ENCODE data around the gene ASIC1. TPM values are rescaled to one million over a fixed set of nuclear protein-coding genes. Genes with fewer than 3 reads are reported as not detected.

ASIC1 gene
- total and polyA plus RNA-seq, 2 of the 4 experiments (the other 2 are of a cell fraction): 1.6 to 9.9 TPM

DNA sequence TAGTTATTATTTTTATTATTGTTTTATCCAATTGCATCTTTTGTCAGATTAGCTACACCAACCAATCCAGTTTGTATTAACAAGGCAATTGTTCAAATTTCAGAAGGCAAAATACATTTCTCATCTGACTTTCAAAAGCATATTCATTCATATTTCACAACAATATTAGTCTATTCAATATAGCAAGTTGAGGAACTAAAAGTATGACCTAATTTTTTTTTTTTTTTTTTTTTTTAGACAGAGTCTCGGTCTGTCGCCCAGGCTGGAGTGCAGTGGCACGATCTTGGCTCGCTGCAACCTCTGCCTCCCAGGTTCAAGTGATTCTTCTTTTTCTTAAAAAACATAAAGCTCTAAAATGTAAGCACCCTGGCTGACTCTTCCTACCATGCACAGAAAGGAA is 71.9 kb downstream of the ASIC1 start:
- Histone ChIP-seq H2AK5ac (ENCODE audit: low read depth, low read length) (no peak overlapping the region), H2AK9ac (replicated peaks; ENCODE audit: low read depth, low read length, poor library complexity) (no peak overlapping the region), H3K9me1 (ENCODE audit: insufficient read depth, low read length) (no peaks in the 10 kb centered on the region), H3K4me2 (ENCODE audit: low read depth, low read length) (no peak overlapping the region), H4K20me1 (ENCODE audit: insufficient read depth, low read length) (peaks cover 5% of the 10 kb centered on the region; the same call in 1 of the 2 replicates), H3K27ac (ENCODE audit: insufficient read depth, low read length) (no peak overlapping the region), H3K27me3 (ENCODE audit: control insufficient read depth, insufficient read depth, low read length) (no peaks in the 10 kb centered on the region), H3K4ac (ENCODE audit: low read depth, low read length) (no peak overlapping the region), H4K8ac (ENCODE audit: low read depth in 2 of 2, low read length in 2 of 2) (no peak overlapping the region), H2AFZ (replicated peaks; ENCODE audit: low read length, poor library complexity) (no peak overlapping the region), H3K79me1 (ENCODE audit: low read depth in 1 of 2, low read length in 2 of 2) (peaks cover 11 to 47% of the 10 kb centered on the region in 2 experiments), H3K9me3 (ENCODE audit: control insufficient read depth, insufficient read depth, low read length) (no peaks in the 10 kb centered on the region), H3K4me3 (ENCODE audit: insufficient read depth, low read depth, low read length) (no peak overlapping the region), H2BK20ac (ENCODE audit: low read depth, low read length) (no peak overlapping the region), H3K14ac (replicated peaks; ENCODE audit: low read depth, low read length) (no peak overlapping the region), H3K36me3 (ENCODE audit: control insufficient read depth, insufficient read depth, low read length) (peaks cover 38% of the 10 kb centered on the region), H3K4me1 (ENCODE audit: control insufficient read depth, insufficient read depth, low read length) (peaks cover 2% of the 10 kb centered on the region; the same call in 1 of the 2 replicates), H3K18ac (ENCODE audit: low read depth, low read length) (no peak overlapping the region), H4K91ac (ENCODE audit: insufficient read depth, low read depth, low read length) (no peak overlapping the region), H2BK15ac (ENCODE audit: low read depth, low read length) (no peak overlapping the region), H3K23ac (ENCODE audit: low read depth, low read length) (no peak overlapping the region), H4K5ac (ENCODE audit: low read depth, low read length) (no peak overlapping the region), H3K9ac (ENCODE audit: low read depth, low read length) (no peak overlapping the region), H2BK5ac (ENCODE audit: low read depth, low read length, poor library complexity, severe bottlenecking) (no peak overlapping the region), H2BK120ac (ENCODE audit: low read depth, low read length) (no peak overlapping the region), H3K56ac (ENCODE audit: extremely low read depth, insufficient read depth, low read length) (no peak overlapping the region)
- POLR2A ChIA-PET (ENCODE audit: unreplicated experiment): no interaction called here
- no TSS peak for BruUV-seq (replicated peaks)
- no peak for TF ChIP-seq SMC3 (IDR thresholded peaks at IDR 0.05; ENCODE audit: low read depth, low read length)
- TF ChIP-seq POLR2A (IDR thresholded peaks at IDR 0.05; ENCODE audit: low read depth, low read length): no peak
- TF ChIP-seq RFX5 (IDR thresholded peaks at IDR 0.05; ENCODE audit: low read depth, low read length): no peak
- TF ChIP-seq, protein P1, sequence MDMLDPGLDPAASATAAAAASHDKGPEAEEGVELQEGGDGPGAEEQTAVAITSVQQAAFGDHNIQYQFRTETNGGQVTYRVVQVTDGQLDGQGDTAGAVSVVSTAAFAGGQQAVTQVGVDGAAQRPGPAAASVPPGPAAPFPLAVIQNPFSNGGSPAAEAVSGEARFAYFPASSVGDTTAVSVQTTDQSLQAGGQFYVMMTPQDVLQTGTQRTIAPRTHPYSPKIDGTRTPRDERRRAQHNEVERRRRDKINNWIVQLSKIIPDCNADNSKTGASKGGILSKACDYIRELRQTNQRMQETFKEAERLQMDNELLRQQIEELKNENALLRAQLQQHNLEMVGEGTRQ (IDR thresholded peaks at IDR 0.05; ENCODE audit: low read depth, low read length): no peak
- TF ChIP-seq MAZ (IDR thresholded peaks at IDR 0.05; ENCODE audit: borderline replicate concordance, low read depth, low read length): no peak
- no peak for TF ChIP-seq RAD21 (IDR thresholded peaks at IDR 0.05; ENCODE audit: low read length)
- no peak for TF ChIP-seq MAFK (IDR thresholded peaks at IDR 0.05; ENCODE audit: low read depth, low read length)
- no peak for TF ChIP-seq CEBPB (IDR thresholded peaks at IDR 0.05; ENCODE audit: low read depth, low read length)
- TF ChIP-seq, protein P2, sequence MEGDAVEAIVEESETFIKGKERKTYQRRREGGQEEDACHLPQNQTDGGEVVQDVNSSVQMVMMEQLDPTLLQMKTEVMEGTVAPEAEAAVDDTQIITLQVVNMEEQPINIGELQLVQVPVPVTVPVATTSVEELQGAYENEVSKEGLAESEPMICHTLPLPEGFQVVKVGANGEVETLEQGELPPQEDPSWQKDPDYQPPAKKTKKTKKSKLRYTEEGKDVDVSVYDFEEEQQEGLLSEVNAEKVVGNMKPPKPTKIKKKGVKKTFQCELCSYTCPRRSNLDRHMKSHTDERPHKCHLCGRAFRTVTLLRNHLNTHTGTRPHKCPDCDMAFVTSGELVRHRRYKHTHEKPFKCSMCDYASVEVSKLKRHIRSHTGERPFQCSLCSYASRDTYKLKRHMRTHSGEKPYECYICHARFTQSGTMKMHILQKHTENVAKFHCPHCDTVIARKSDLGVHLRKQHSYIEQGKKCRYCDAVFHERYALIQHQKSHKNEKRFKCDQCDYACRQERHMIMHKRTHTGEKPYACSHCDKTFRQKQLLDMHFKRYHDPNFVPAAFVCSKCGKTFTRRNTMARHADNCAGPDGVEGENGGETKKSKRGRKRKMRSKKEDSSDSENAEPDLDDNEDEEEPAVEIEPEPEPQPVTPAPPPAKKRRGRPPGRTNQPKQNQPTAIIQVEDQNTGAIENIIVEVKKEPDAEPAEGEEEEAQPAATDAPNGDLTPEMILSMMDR (conservative IDR thresholded peaks at IDR 0.05; ENCODE audit: low read depth, low read length): no peak
- TF ChIP-seq FOS (IDR thresholded peaks at IDR 0.05; ENCODE audit: low read depth, low read length): no peak
- no peak for TF ChIP-seq RCOR1 (IDR thresholded peaks at IDR 0.05; ENCODE audit: insufficient replicate concordance, low read length)
- TF ChIP-seq NFE2L2 (IDR thresholded peaks at IDR 0.05; ENCODE audit: low read depth, low read length): no peak
- TF ChIP-seq, protein P3, sequence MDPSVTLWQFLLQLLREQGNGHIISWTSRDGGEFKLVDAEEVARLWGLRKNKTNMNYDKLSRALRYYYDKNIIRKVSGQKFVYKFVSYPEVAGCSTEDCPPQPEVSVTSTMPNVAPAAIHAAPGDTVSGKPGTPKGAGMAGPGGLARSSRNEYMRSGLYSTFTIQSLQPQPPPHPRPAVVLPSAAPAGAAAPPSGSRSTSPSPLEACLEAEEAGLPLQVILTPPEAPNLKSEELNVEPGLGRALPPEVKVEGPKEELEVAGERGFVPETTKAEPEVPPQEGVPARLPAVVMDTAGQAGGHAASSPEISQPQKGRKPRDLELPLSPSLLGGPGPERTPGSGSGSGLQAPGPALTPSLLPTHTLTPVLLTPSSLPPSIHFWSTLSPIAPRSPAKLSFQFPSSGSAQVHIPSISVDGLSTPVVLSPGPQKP (IDR thresholded peaks at IDR 0.05; ENCODE audit: borderline replicate concordance, low read depth, low read length): no peak
- no peak for TF ChIP-seq MXI1 (IDR thresholded peaks at IDR 0.05; ENCODE audit: borderline replicate concordance, low read depth, low read length)
- TF ChIP-seq CHD1 (IDR thresholded peaks at IDR 0.05; ENCODE audit: low read depth, low read length): no peak
- TF ChIP-seq BHLHE40 (IDR thresholded peaks at IDR 0.05; ENCODE audit: low read depth, low read length): no peak
- dilution Hi-C loops (cut with HindIII; ENCODE audit: low sequenced_read_pairs, unreplicated experiment): no loop called here
- intact Hi-C loops (cut with micrococcal nuclease): no loop called here
- WGBS, 2 experiments (ENCODE audit: extremely low coverage in 2 of 2, insufficient read length in 1 of 2): no CpG with 5 or more reads among the region's 4 CpGs
- DNase-seq (no peak), ATAC-seq (ENCODE audit: low read depth) (no peak)
- CTCF ChIA-PET: interaction anchor here (0.6 to 0.9 kb wide), 3 partner anchors 45 to 79 kb away, joined by 3 read pairs; no protein-coding TSS in a partner anchor
- in situ Hi-C loops (cut with MboI; ENCODE audit: low sequenced_read_pairs): no loop called here

Measured in IMR-90 (cell line).